GM23338 (cell line): Measurements from ENCODE around the gene TMEM200C. TPM values are rescaled to one million over a fixed set of nuclear protein-coding genes. Genes with fewer than 3 reads are reported as not detected.

ENCODE experiments used
- ATAC-seq: fragments of 200-7000 bp; cut with Tn5 transposase; 3 replicates; pipeline ENCODE4 v1.9.1; 2020
- DNase-seq: peaks from one replicate; pipeline ENCODE4 v3.0.0-alpha.2; 2015; ENCODE audit warnings: low spot score
- H2AFZ ChIP-seq: fragments of 200-600 bp; sonication (generic); 2 replicates; pipeline ENCODE4 v1.8.0; 2016; ENCODE audit warnings: antibody characterized with exemption, mild to moderate bottlenecking, moderate library complexity
- H3F3A ChIP-seq: fragments of 200-600 bp; sonication (generic); replicated peaks from 2 replicates; pipeline ENCODE4 v1.8.0; 2017; ENCODE audit warnings: antibody characterized with exemption, mixed run types, low read depth
- H3K27ac ChIP-seq: fragments of 200-600 bp; sonication (generic); 2 replicates; pipeline ENCODE4 v1.6.1; 2016; ENCODE audit warnings: low read depth
- H3K27me3 ChIP-seq: fragments of 200-600 bp; sonication (generic); 2 replicates; pipeline ENCODE4 v1.8.0; 2016; ENCODE audit warnings: mild to moderate bottlenecking, mixed run types, moderate library complexity; ENCODE audit not compliant: insufficient read depth
- H3K36me3 ChIP-seq: fragments of 200-600 bp; sonication (generic); 2 replicates; pipeline ENCODE4 v1.8.0; 2016; ENCODE audit warnings: mild to moderate bottlenecking; ENCODE audit not compliant: insufficient read depth
- H3K4me1 ChIP-seq: fragments of 200-600 bp; sonication (generic); 2 replicates; pipeline ENCODE4 v1.8.0; 2016; ENCODE audit warnings: mild to moderate bottlenecking, moderate library complexity; ENCODE audit not compliant: insufficient read depth
- H3K4me2 ChIP-seq: fragments of 200-600 bp; sonication (generic); 2 replicates; pipeline ENCODE4 v1.7.1; 2017; ENCODE audit warnings: mixed run types
- H3K4me3 ChIP-seq: fragments of 200-600 bp; sonication (generic); 2 replicates; pipeline ENCODE4 v1.6.1; 2016; ENCODE audit warnings: mixed run types
- H3K79me2 ChIP-seq: fragments of 200-600 bp; sonication (generic); replicated peaks from 2 replicates; pipeline ENCODE4 v1.8.0; 2017; ENCODE audit warnings: mild to moderate bottlenecking; ENCODE audit not compliant: insufficient read depth
- H3K9me2 ChIP-seq: fragments of 200-600 bp; sonication (generic); 2 replicates; pipeline ENCODE4 v1.8.0; 2017; ENCODE audit not compliant: insufficient read depth
- H4K20me1 ChIP-seq: fragments of 200-600 bp; sonication (generic); replicated peaks from 2 replicates; pipeline ENCODE4 v1.8.0; 2017; ENCODE audit warnings: mild to moderate bottlenecking; ENCODE audit not compliant: insufficient read depth
- H3K27ac Mint-ChIP-seq: 2 replicates; pipeline ENCODE4 v1.8.0; 2020; ENCODE audit warnings: inconsistent platforms, mild to moderate bottlenecking, moderate library complexity, mixed read lengths
- H3K27me3 Mint-ChIP-seq: 3 replicates; pipeline ENCODE4 v1.8.0; 2022; ENCODE audit warnings: low read depth, mild to moderate bottlenecking, moderate library complexity, mixed read lengths, inconsistent platforms; ENCODE audit not compliant: insufficient read depth, poor library complexity
- H3K36me3 Mint-ChIP-seq: 3 replicates; pipeline ENCODE4 v1.8.0; 2021; ENCODE audit warnings: low read depth, mild to moderate bottlenecking, inconsistent platforms, moderate library complexity, mixed read lengths
- H3K4me1 Mint-ChIP-seq: 3 replicates; pipeline ENCODE4 v1.8.0; 2020; ENCODE audit warnings: mild to moderate bottlenecking, inconsistent platforms, mixed read lengths
- H3K4me3 Mint-ChIP-seq: 3 replicates; pipeline ENCODE4 v1.8.0; 2021; ENCODE audit warnings: moderate library complexity, mild to moderate bottlenecking, inconsistent platforms, mixed read lengths
- H3K9me3 Mint-ChIP-seq: 3 replicates; pipeline ENCODE4 v1.8.0; 2020; ENCODE audit warnings: moderate library complexity, mild to moderate bottlenecking, inconsistent platforms, mixed read lengths
- CREB1 ChIP-seq: fragments of 250-450 bp; sonication (Bioruptor Pico); IDR thresholded peaks from 2 replicates; pipeline ENCODE4 v1.5.0; 2020; ENCODE audit warnings: low read depth, mild to moderate bottlenecking, moderate library complexity
- ETS1 ChIP-seq: IDR thresholded peaks from 2 replicates; pipeline ENCODE4 v1.6.1; 2016; ENCODE audit warnings: antibody characterized with exemption
- EZH2 ChIP-seq: fragments of 200-600 bp; sonication (generic); IDR thresholded peaks from one replicate; pipeline ENCODE4 v1.8.0; 2017; ENCODE audit warnings: antibody characterized with exemption, mild to moderate bottlenecking, low read depth; ENCODE audit not compliant: unreplicated experiment
- EZH2phosphoT487 ChIP-seq: fragments of 200-600 bp; sonication (generic); IDR thresholded peaks from one replicate; pipeline ENCODE4 v1.8.1; 2018; ENCODE audit warnings: antibody characterized with exemption; ENCODE audit not compliant: unreplicated experiment
- JUNB ChIP-seq: IDR thresholded peaks from one replicate; pipeline ENCODE4 v1.6.1; 2016; ENCODE audit warnings: antibody characterized with exemption; ENCODE audit not compliant: unreplicated experiment
- NANOG ChIP-seq: IDR thresholded peaks from 2 replicates; pipeline ENCODE4 v1.6.1; 2016; ENCODE audit warnings: antibody characterized with exemption, borderline replicate concordance
- POLR2AphosphoS5 ChIP-seq: IDR thresholded peaks from 2 replicates; pipeline ENCODE4 v1.6.1; 2016; ENCODE audit warnings: antibody characterized with exemption, low read depth
- REST ChIP-seq: IDR thresholded peaks from one replicate; pipeline ENCODE4 v1.6.1; 2018; ENCODE audit warnings: antibody characterized with exemption; ENCODE audit not compliant: unreplicated experiment
- STAT1 ChIP-seq: IDR thresholded peaks from one replicate; pipeline ENCODE4 v1.6.1; 2016; ENCODE audit warnings: antibody characterized with exemption; ENCODE audit not compliant: unreplicated experiment
- ZNF114 ChIP-seq: fragments of 250-450 bp; sonication (Bioruptor Pico); IDR thresholded peaks from 2 replicates; pipeline ENCODE4 v1.5.0; 2020; ENCODE audit warnings: mild to moderate bottlenecking, moderate library complexity
- ZNF331 ChIP-seq: fragments of 250-450 bp; sonication (Bioruptor Pico); IDR thresholded peaks from 2 replicates; pipeline ENCODE4 v1.5.0; 2020; ENCODE audit warnings: low read depth, mild to moderate bottlenecking, moderate library complexity
- polyA plus RNA-seq: library from polyadenylated mRNA; unstranded; fragments of >200 nt; fragmentation: Nextera tagmentation; extraction: Ambion mirVana; gene quantifications from 2 replicates; pipeline ENCODE4 v1.2.1, GENCODE V29; 2016
- total RNA-seq: library from RNA; depleted of rRNA; stranded (reverse); fragments of >200 nt; shearing (Covaris generic); gene quantifications from 2 replicates; pipeline ENCODE4 v1.2.3, GENCODE V29; 2014
- TF ChIP-seq, protein P1 (sequence below): fragments of 250-450 bp; sonication (Bioruptor Pico); IDR thresholded peaks from 2 replicates; pipeline ENCODE4 v1.5.0; 2020; ENCODE audit warnings: mild to moderate bottlenecking, moderate library complexity
- TF ChIP-seq, protein P2 (sequence below), 2 experiments: fragments of 200-600 bp in 1 of 2; sonication (generic) in 1 of 2; conservative IDR thresholded peaks; 2 replicates each; pipeline versions ENCODE4 v1.5.1 to v1.6.1; 2016 to 2017; ENCODE audit warnings: antibody characterized with exemption in 2 of 2, low read depth in 2 of 2, mild to moderate bottlenecking in 2 of 2, moderate library complexity in 1 of 2

Gene TMEM200C
- total and polyA plus RNA-seq, 2 experiments from 2014 or later, result 0.53 to 6.1 TPM

DNA sequence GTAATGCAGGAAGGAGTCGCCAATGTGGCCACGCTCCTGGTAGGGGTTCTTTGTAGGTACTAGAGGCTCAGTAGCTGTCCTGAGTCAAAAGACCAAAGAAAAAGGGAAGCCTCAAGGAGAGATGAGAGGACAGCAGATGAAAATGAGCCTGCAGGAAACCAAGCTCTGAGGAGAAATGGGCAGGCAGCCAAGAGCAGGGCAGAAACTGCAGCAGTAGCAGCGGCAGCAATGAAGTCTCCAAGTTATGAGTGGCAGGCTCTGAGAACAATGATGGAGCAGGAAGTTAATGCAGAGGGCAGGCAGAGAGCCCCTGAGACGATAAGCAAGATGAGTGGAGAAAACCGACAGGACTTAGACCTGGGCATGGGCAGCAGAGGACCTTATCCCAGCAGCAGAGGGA lies 48.2 kb upstream of the TMEM200C start:
- Histone ChIP-seq H3K9me2 (no peaks in the 10 kb centered on the region), H3K4me3 (no peak overlapping the region), H3K4me1 (peaks cover 18% of the 10 kb centered on the region), H3K36me3 (no peaks in the 10 kb centered on the region), H3K27ac (no peak overlapping the region), H3K4me2 (no peak overlapping the region), H2AFZ (no peak overlapping the region), H3F3A (no peaks in the 10 kb centered on the region), H4K20me1 (no peaks in the 10 kb centered on the region), H3K27me3 (no peaks in the 10 kb centered on the region), H3K79me2 (no peaks in the 10 kb centered on the region)
- no peak overlapping the region for H3K4me3 Mint-ChIP-seq
- no peaks in the 10 kb centered on the region for H3K36me3 Mint-ChIP-seq
- ATAC-seq (no peak), DNase-seq (no peak)
- no peaks in the 10 kb centered on the region for H3K9me3 Mint-ChIP-seq
- peaks cover 24% of the 10 kb centered on the region for H3K4me1 Mint-ChIP-seq
- H3K27ac Mint-ChIP-seq, result no peak overlapping the region
- TF ChIP-seq, protein P1, sequence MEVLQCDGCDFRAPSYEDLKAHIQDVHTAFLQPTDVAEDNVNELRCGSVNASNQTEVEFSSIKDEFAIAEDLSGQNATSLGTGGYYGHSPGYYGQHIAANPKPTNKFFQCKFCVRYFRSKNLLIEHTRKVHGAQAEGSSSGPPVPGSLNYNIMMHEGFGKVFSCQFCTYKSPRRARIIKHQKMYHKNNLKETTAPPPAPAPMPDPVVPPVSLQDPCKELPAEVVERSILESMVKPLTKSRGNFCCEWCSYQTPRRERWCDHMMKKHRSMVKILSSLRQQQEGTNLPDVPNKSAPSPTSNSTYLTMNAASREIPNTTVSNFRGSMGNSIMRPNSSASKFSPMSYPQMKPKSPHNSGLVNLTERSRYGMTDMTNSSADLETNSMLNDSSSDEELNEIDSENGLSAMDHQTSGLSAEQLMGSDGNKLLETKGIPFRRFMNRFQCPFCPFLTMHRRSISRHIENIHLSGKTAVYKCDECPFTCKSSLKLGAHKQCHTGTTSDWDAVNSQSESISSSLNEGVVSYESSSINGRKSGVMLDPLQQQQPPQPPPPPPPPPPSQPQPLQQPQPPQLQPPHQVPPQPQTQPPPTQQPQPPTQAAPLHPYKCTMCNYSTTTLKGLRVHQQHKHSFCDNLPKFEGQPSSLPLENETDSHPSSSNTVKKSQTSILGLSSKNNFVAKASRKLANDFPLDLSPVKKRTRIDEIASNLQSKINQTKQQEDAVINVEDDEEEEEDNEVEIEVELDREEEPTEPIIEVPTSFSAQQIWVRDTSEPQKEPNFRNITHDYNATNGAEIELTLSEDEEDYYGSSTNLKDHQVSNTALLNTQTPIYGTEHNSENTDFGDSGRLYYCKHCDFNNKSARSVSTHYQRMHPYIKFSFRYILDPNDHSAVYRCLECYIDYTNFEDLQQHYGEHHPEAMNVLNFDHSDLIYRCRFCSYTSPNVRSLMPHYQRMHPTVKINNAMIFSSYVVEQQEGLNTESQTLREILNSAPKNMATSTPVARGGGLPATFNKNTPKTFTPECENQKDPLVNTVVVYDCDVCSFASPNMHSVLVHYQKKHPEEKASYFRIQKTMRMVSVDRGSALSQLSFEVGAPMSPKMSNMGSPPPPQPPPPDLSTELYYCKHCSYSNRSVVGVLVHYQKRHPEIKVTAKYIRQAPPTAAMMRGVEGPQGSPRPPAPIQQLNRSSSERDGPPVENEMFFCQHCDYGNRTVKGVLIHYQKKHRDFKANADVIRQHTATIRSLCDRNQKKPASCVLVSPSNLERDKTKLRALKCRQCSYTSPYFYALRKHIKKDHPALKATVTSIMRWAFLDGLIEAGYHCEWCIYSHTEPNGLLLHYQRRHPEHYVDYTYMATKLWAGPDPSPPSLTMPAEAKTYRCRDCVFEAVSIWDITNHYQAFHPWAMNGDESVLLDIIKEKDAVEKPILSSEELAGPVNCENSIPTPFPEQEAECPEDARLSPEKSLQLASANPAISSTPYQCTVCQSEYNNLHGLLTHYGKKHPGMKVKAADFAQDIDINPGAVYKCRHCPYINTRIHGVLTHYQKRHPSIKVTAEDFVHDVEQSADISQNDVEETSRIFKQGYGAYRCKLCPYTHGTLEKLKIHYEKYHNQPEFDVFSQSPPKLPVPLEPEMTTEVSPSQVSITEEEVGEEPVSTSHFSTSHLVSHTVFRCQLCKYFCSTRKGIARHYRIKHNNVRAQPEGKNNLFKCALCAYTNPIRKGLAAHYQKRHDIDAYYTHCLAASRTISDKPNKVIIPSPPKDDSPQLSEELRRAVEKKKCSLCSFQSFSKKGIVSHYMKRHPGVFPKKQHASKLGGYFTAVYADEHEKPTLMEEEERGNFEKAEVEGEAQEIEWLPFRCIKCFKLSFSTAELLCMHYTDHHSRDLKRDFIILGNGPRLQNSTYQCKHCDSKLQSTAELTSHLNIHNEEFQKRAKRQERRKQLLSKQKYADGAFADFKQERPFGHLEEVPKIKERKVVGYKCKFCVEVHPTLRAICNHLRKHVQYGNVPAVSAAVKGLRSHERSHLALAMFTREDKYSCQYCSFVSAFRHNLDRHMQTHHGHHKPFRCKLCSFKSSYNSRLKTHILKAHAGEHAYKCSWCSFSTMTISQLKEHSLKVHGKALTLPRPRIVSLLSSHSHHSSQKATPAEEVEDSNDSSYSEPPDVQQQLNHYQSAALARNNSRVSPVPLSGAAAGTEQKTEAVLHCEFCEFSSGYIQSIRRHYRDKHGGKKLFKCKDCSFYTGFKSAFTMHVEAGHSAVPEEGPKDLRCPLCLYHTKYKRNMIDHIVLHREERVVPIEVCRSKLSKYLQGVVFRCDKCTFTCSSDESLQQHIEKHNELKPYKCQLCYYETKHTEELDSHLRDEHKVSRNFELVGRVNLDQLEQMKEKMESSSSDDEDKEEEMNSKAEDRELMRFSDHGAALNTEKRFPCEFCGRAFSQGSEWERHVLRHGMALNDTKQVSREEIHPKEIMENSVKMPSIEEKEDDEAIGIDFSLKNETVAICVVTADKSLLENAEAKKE (CRISPR knock-in tag), result no peak
- TF ChIP-seq, protein P2, sequence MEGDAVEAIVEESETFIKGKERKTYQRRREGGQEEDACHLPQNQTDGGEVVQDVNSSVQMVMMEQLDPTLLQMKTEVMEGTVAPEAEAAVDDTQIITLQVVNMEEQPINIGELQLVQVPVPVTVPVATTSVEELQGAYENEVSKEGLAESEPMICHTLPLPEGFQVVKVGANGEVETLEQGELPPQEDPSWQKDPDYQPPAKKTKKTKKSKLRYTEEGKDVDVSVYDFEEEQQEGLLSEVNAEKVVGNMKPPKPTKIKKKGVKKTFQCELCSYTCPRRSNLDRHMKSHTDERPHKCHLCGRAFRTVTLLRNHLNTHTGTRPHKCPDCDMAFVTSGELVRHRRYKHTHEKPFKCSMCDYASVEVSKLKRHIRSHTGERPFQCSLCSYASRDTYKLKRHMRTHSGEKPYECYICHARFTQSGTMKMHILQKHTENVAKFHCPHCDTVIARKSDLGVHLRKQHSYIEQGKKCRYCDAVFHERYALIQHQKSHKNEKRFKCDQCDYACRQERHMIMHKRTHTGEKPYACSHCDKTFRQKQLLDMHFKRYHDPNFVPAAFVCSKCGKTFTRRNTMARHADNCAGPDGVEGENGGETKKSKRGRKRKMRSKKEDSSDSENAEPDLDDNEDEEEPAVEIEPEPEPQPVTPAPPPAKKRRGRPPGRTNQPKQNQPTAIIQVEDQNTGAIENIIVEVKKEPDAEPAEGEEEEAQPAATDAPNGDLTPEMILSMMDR (conservative IDR thresholded peaks at IDR 0.05; ENCODE audit: low read depth in 2 of 2), result no peak
- TF ChIP-seq EZH2phosphoT487, result no peak
- TF ChIP-seq REST, result no peak
- TF ChIP-seq ETS1, result no peak
- no peak for TF ChIP-seq JUNB
- no peak for TF ChIP-seq EZH2
- TF ChIP-seq POLR2AphosphoS5, result no peak
- no peak for TF ChIP-seq ZNF114 (CRISPR knock-in tag)
- TF ChIP-seq STAT1, result no peak
- TF ChIP-seq ZNF331 (CRISPR knock-in tag), result no peak
- no peak for TF ChIP-seq NANOG
- TF ChIP-seq CREB1 (CRISPR knock-in tag), result no peak
- H3K27me3 Mint-ChIP-seq, result peaks cover 12% of the 10 kb centered on the region
